Frontal cortex (tissue), 4 donors: Measurements from ENCODE around the gene NOL4L. TPM values are rescaled to one million over a fixed set of nuclear protein-coding genes. Genes with fewer than 3 reads are reported as not detected.
"Not testable (repeated sequence)": the region's sequence is repeated elsewhere in the genome, so short reads cannot be mapped to it uniquely, and the experiment has no call there.

Experiments
- DNase-seq, 2 donors: peaks; one replicate each; pipeline ENCODE4 v3.0.0; 2012; ENCODE audit warnings: low spot score in 2 of 2
- FAIRE-seq: peaks from 2 replicates; lab custom pipeline; 2012; peaks lifted over from hg19 to GRCh38; lab: Jason Lieb, UNC
- total RNA-seq: library from RNA; depleted of rRNA; stranded (reverse); fragments of >200 nt; gene quantifications from one replicate; pipeline ENCODE4 v1.2.3, GENCODE V29; 2014
- donor health status: control.
- donor health status: control.
- donor health status: control.

Gene NOL4L
- total RNA-seq, 1 donor from 2014 or later = 13.0 TPM

GRCh38 chr20:32580219-32580969 is 4.7 kb downstream of the NOL4L start:
- FAIRE-seq = no peak
- no peak for DNase-seq

DNA sequence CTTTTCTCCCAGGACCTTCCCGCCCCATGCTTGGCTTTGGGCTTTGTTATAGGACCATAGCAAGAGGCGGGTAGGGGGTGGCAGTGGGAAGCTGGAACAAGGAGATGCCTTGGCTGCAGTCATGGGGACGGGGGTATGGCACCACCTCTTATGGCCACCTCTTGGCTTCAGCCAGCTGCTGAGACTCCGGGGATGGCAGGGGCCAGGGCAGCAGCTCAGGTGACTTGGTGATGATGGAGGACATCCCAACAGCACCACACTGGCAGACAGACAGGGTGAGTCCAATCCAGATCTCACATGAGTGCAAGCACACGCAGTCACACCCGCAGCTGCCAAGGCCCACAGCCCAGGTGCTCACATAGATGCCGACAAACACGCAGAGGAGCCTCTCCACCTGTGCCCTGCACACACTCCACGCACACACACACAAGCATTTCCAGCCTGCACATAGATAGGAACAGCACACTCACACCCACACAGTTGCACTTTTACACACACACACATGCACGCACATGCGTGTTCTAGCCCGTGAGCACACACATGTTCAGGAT is 6.2 kb downstream of the NOL4L start:
- FAIRE-seq (no peak), DNase-seq (no peak)

DNA sequence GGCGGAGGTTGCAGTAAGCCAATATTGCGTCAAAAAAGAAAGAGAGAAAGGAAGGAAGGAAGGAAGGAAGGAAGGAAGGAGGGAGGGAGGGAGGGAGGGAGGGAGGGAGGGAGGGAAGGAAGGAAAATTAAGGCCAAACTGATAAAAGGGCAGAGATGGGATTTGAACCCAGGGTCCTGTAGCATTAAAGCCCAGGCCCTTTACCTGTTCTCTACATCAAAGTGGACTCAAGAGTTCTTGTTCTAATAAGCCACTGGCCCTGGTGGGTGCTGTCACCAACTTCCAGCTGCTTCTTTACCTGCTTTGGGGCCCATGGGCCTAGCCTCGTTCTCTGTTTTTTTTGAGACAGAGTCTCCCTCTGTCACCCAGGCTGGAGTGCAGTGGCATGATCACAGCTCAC is 7.1 kb downstream of the NOL4L start:
- not testable (repeated sequence) for FAIRE-seq, DNase-seq

DNA sequence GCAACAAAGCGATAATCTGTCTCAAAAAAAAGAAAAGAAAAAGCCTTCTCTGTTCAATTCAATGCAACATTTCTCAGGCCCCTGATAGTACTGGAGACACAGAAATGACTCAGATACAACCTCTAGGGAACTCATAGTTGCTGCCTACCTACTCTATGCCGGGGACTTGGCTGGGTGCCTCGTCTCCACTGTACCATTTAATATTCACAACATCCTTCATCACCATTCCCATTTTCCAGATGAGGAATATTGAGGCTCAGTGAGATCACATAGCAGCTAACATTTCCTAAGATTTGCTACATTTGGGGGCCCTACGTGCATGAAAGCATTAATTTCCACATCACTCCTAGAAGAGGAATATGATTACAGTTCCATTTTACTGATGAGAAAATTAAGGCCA is 7.5 kb downstream of the NOL4L start:
- FAIRE-seq (no peak), DNase-seq (no peak)

- no peak for FAIRE-seq
- DNase-seq = no peak
These were observed 8.1 kb downstream of the NOL4L start for GRCh38 chr20:32577023-32577422.

DNA sequence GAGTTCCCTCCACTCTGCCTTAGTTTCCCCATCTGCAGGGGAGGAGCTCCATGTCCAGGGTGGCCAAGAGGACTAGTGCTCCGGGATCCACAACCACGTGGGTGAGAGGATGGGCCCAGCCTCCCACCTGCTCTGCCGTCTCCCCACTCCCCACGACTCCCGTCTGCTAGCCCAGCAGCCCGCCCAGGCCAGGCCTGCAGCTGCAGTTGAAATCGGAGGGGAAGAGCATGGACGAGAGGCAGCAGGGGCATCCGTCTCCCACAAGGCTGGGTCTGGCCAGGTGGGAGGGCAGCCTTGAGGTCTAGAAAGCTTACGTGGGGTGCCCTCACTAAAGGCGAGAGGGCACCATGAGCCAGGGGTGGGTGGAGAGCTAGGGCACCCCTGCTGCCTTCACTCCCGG is 8.6 kb downstream of the NOL4L start:
- FAIRE-seq (no peak), DNase-seq (no peak)

- no peak for FAIRE-seq
- no peak for DNase-seq
These were observed 9.3 kb downstream of the NOL4L start for GRCh38 chr20:32575805-32576204.

GRCh38 chr20:32575227-32575581 is 9.9 kb downstream of the NOL4L start:
- no peak for FAIRE-seq
- DNase-seq = no peak

DNA sequence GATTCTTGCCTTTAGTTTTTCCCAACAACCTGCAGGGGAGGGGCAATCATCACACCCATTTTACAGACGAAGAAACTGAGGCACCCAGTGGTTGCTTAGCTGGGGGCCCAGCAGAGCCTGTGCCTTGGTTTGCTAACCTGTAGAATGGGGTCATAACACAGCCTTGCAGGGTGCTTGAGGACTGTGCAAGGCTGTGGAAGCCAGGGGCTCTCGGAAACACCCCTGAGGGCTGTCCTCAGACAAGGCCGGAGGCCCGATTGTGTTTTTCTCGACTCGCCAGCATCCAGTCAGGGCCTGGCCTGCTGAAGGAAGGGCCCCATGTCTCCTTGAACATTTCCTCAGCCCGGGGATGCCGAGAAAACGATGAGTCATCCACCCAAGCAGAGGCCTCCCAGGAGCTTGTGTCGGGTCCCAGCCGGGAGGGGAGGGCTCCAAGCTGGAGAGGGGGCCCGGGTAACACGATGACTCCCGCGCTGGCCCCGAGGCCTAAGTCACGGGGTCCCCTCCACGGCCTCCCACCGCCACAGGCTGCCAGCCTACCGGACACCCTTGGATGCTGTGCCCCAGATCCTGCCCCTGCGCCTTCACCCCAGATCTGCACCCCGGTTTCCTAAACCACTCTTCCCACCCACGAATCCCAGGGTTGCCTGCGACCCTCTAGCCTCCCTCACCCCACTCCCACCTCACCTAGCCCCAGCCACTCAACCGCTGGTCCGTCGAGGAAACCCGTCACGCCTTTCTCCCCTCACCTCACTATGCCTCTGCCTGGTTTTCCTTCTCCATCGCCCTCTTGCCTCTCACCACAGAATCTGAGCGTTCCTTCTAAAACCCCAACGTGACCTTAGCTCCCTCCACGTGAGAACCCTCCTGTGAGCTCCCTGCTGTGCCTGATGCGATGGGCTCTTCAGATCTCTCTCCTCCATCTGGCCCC is 10.6 kb downstream of the NOL4L start:
- FAIRE-seq (no peak), DNase-seq (peak in 1 of 2 donors; percentile 72)

DNA sequence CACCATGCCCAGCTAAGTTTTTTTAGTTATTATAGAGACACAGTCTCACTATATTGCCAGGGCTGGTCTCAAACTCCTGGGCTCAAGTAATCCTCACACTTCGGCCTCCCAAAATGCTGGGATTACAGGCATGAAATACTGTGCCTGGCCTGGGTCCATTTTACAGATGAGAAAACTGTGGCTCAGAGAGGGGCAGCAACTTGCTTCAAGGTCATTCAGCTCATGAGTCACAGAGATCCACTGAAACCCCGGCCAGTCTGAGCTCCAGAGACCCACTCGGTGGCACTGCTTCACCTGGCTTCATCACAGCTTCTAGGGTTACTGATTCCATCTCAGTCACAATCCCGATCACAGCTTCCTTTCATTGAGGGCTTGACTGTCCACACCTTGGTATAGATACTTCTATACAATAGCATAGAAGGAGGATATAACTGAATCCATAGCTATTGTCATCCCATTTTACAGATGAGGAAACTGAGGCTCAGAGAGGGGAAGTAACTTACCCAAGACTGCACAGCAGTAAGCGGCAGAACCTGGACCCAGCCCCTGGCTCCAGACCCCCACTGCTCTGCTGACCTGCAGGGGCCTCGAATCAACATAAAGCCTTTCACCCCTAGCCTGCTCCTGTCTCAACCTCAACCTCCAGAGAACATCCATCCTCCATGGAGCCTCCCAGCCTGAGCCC is 11.8 kb downstream of the NOL4L start:
- FAIRE-seq = no peak
- DNase-seq = no peak

DNA sequence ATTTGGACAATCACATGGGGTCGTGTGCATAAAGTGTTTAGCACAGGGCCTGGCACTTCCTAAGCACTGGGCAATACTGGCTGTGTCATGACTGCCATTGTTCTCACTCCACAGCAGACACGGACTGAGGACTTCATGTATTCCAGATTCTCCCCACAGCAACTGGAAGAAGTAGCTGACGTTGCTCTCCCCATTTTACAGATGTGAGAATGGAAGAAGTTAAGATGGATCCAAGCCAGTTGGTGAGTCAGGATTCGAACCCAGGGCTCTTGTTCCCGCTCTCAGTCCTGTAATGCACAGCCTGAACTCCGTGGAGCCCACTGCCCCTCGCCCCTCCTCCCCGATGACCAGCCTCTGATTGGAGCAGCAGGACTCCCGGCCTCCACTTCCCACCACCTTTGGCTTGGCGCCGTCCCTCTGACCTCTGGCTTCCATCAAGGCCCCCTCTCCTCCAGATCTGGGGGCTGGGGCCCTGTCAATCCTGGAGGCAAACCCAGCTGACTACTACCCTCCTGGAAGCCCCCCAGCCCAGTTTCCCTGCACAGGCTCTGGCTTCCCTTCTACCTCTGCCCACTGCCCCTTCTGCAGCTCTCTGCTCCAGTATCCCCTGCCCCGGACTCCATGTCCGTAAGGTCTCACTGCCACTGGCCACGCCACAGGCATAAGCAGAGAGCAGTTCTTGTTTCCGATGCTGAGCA is 12.7 kb downstream of the NOL4L start:
- DNase-seq (no peak), FAIRE-seq (no peak)

GRCh38 chr20:32571566-32571965 is 13.6 kb downstream of the NOL4L start:
- no peak for FAIRE-seq
- DNase-seq = no peak

GRCh38 chr20:32570401-32571190 is 14.5 kb downstream of the NOL4L start:
- FAIRE-seq = no peak

DNA sequence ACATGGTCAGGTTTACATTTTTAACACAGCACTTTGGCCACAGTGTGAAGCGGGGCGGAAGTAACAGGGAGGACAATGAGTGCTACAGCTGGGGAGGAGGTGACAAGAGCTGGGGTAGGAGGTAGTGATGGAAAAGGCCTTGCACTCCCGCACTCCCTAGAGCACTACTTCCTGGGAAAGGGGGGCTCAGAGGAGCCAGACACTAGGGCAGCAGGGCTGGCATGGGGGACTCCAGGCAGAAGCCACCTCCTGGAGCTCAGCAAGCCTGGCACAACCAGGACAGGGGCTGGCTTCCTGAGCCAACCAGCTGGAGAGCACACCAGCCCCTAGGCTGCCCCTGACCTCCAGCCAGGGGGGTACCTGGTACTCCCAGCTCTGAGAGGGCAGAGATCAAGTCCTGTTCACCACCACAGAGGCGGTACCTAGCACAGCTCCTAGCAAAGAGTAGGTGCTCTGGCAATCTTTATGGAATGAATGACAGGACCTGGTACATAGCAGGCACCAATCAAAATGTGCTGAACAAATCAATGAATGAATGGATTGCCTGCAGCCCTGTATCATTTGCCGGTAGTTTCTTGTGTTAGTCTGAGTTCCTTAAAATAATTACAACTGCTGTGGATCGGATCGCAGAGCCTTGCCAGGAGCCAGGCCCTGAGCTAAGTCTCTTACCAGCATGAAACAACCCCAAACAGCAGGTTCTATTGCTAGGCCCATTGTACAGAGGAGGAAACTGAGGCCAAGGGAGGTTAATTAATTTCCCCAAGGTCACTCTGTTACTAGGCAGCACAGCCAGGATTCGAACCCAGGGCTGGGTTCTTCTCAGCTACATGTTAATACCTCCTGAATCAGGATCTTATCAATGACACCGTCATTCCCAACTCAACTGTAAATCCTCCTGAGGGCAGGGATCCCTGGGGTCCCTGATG is 15.5 kb downstream of the NOL4L start:
- DNase-seq = no peak
- no peak for FAIRE-seq

More at GRCh38 chr20:32570401-32571190, 14.5 kb downstream of the NOL4L start:
- DNase-seq = no peak

- DNase-seq (no peak), FAIRE-seq (no peak)
These were observed 16.1 kb downstream of the NOL4L start for GRCh38 chr20:32569018-32569379.

- DNase-seq (no peak), FAIRE-seq (no peak)
These were observed 17.6 kb downstream of the NOL4L start for GRCh38 chr20:32567384-32568178.
